ENCODE measurements around the gene BYSL. TPM values are rescaled to one million over a fixed set of nuclear protein-coding genes. Genes with fewer than 3 reads are reported as not detected.

The BYSL gene
- total RNA-seq, 1 donor from 2014 or later, result 17.4 TPM

- Mint-ChIP-seq H3K27ac (ENCODE audit: unreplicated experiment) (peak overlapping the region; percentile 73), H3K9me3 (ENCODE audit: low read depth) (no peaks in the 10 kb centered on the region), H3K27me3 (ENCODE audit: low read depth) (no peaks in the 10 kb centered on the region), H3K4me1 (ENCODE audit: low read depth) (peaks cover 17% of the 10 kb centered on the region), H3K4me3 (ENCODE audit: unreplicated experiment) (no peak overlapping the region), H3K36me3 (ENCODE audit: low read depth) (peaks cover 2% of the 10 kb centered on the region)
- DNase-seq (ENCODE audit: low spot score), result no peak
- no peak for TF ChIP-seq CTCF (IDR thresholded peaks at IDR 0.05)
Observed at GRCh38 chr6:41976794-41977484, 55.6 kb downstream of the BYSL start.

Other genes starting within 250 kb of the BYSL start
- 10.7 to 12.4 TPM (median 11.6 TPM) in 3 replicates for gene TFEB, start 185.9 kb upstream of the BYSL start, total RNA-seq
- gene PGC, start 174.1 kb upstream of the BYSL start, total RNA-seq, result not detected in 3 replicates
- gene FRS3, start 141.6 kb upstream of the BYSL start, total RNA-seq, result 3.0 to 3.8 TPM (median 3.3 TPM) in 3 replicates
- gene PRICKLE4, start 140.7 kb upstream of the BYSL start, total RNA-seq, result 3.1 to 5.9 TPM (median 3.6 TPM) in 3 replicates
- gene TOMM6, start 133.8 kb upstream of the BYSL start, total RNA-seq, result 96.1 to 129 TPM (median 97.6 TPM) in 3 replicates
- 3.4 to 5.2 TPM (median 3.5 TPM) in 3 replicates for gene USP49, start 26.1 kb upstream of the BYSL start, total RNA-seq
- 19.9 to 23.4 TPM (median 21.7 TPM) in 3 replicates for gene MED20, start 360 bp upstream of the BYSL start, total RNA-seq
- 47.4 to 56.3 TPM (median 52.9 TPM) in 3 replicates for gene CCND3, start 20.3 kb downstream of the BYSL start, total RNA-seq
- gene TAF8, start 129.0 kb downstream of the BYSL start, total RNA-seq, result 17.0 to 20.4 TPM (median 17.2 TPM) in 3 replicates
- 0.75 to 5.8 TPM (median 5.2 TPM) in 3 replicates for gene C6orf132, start 221.1 kb downstream of the BYSL start, total RNA-seq

Measured in chondrocyte (in vitro differentiated cells).